ENCODE measurements around the gene MRPL38.

Gene MRPL38

GRCh38 chr17:75927286-75927922 lies 22.7 kb upstream of the MRPL38 start:
- DNase-seq (ENCODE audit: low read depth), result no peak
- H3K4me3 ChIP-seq (replicated peaks; ENCODE audit: low read depth, low read length), result no peak overlapping the region
- peak; percentile 37 for TF ChIP-seq CTCF (IDR thresholded peaks at IDR 0.05; ENCODE audit: low read length, missing control alignments)

- H3K4me3 ChIP-seq (replicated peaks; ENCODE audit: low read depth, low read length), result no peak overlapping the region
- no peak for DNase-seq (ENCODE audit: low read depth)
- no peak for TF ChIP-seq CTCF (IDR thresholded peaks at IDR 0.05; ENCODE audit: low read length, missing control alignments)
These were observed 21.8 kb upstream of the MRPL38 start for GRCh38 chr17:75926456-75926855.

GRCh38 chr17:75925912-75926311 lies 21.2 kb upstream of the MRPL38 start:
- DNase-seq (ENCODE audit: low read depth), result no peak
- no peak overlapping the region for H3K4me3 ChIP-seq (replicated peaks; ENCODE audit: low read depth, low read length)
- TF ChIP-seq CTCF (IDR thresholded peaks at IDR 0.05; ENCODE audit: low read length, missing control alignments), result no peak

GRCh38 chr17:75925103-75925502 lies 20.4 kb upstream of the MRPL38 start:
- H3K4me3 ChIP-seq (replicated peaks; ENCODE audit: low read depth, low read length), result no peak overlapping the region
- no peak for TF ChIP-seq CTCF (IDR thresholded peaks at IDR 0.05; ENCODE audit: low read length, missing control alignments)

GRCh38 chr17:75922963-75923874 lies 18.5 kb upstream of the MRPL38 start:
- no peak overlapping the region for H3K4me3 ChIP-seq (replicated peaks; ENCODE audit: low read depth, low read length)
- no peak for TF ChIP-seq CTCF (IDR thresholded peaks at IDR 0.05; ENCODE audit: low read length, missing control alignments)
- DNase-seq (ENCODE audit: low read depth), result no peak

More at GRCh38 chr17:75925103-75925502, 20.4 kb upstream of the MRPL38 start:
- DNase-seq (ENCODE audit: low read depth), result no peak

GRCh38 chr17:75922173-75922961 lies 17.7 kb upstream of the MRPL38 start:
- DNase-seq (ENCODE audit: low read depth), result no peak
- no peak for TF ChIP-seq CTCF (IDR thresholded peaks at IDR 0.05; ENCODE audit: low read length, missing control alignments)
- H3K4me3 ChIP-seq (replicated peaks; ENCODE audit: low read depth, low read length), result no peak overlapping the region
